Glomerular visceral epithelial cell (primary cell): ENCODE data around the gene C9orf153.

Experiments
- DNase-seq: peaks from one replicate; pipeline ENCODE4 v3.0.0-alpha.2; 2016; ENCODE audit errors: extremely low spot score

C9orf153 gene

GRCh38 chr9:86187121-86187520 lies 72.3 kb downstream of the C9orf153 start:
- no peak for DNase-seq

- DNase-seq = no peak
These were observed 72.8 kb downstream of the C9orf153 start for GRCh38 chr9:86186696-86187095.

GRCh38 chr9:86185872-86186271 lies 73.6 kb downstream of the C9orf153 start:
- DNase-seq = no peak

- no peak for DNase-seq
These were observed 75.3 kb downstream of the C9orf153 start for GRCh38 chr9:86184138-86184524.

- DNase-seq = no peak
These were observed 76.0 kb downstream of the C9orf153 start for GRCh38 chr9:86183229-86184137.

- DNase-seq = no peak
These were observed 77.8 kb downstream of the C9orf153 start for GRCh38 chr9:86181379-86182315.

GRCh38 chr9:86178503-86178902 lies 81.0 kb downstream of the C9orf153 start:
- DNase-seq = no peak

GRCh38 chr9:86177995-86178394 lies 81.5 kb downstream of the C9orf153 start:
- DNase-seq = no peak

GRCh38 chr9:86176468-86176867 lies 83.0 kb downstream of the C9orf153 start:
- no peak for DNase-seq

GRCh38 chr9:86175743-86176456 lies 83.6 kb downstream of the C9orf153 start:
- DNase-seq = no peak

GRCh38 chr9:86175223-86175622 lies 84.2 kb downstream of the C9orf153 start:
- DNase-seq = no peak
